DOHH2 (cell line): ENCODE results near the gene ASXL1.

ENCODE experiments used
- EZH2phosphoT487 ChIP-seq: fragments of 200-600 bp; sonication (generic); IDR thresholded peaks from 2 replicates; pipeline ENCODE4 v1.6.1; 2017; ENCODE audit warnings: borderline replicate concordance, mild to moderate bottlenecking, antibody characterized with exemption, low read length, moderate library complexity, mixed read lengths
- TF ChIP-seq, protein P1 (sequence below): fragments of 200-600 bp; sonication (generic); IDR thresholded peaks from one replicate; pipeline ENCODE4 v1.5.1; 2014; ENCODE audit warnings: antibody characterized with exemption, mild to moderate bottlenecking, low read depth, low read length; ENCODE audit not compliant: poor library complexity, severe bottlenecking

DNA sequence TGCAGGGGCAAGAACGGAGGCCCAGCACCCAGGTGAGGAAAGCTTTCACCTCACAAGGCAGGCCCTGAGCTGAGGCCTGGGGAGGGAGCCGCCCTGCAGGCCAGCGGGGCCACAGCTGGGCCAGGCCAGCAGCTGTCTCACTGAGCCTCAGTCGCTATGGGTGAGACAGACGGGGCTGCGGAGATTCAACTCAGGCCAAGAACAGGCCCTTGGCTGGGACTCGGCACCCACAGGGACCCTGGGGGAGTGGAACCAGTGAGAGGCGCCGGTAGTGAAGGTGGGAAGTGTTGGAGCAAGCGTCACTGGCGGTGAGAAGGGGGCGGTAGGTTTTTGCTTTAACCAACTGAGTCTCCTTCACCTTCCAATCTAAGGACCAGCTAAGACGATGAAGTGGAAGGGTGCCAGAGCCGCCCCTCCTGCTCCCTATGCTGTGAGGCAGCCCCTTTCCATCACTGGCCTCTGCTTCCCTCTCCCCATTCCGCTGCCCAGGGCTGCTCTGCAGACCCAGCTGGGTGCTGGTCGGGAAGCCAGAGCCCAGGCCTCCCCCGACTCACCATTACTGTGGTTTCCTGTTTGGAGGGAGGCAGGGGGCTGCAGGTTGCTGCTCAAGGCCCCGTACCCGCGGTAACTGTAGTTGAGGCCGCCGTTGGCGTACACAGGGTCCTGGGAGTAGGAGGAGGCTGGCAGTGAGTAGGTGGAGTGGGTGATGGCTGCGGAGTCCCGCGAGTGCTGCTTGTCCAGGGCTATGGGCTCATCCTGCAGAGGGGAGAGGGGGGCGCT is 93.7 kb downstream of the ASXL1 start:
- TF ChIP-seq, protein P1, sequence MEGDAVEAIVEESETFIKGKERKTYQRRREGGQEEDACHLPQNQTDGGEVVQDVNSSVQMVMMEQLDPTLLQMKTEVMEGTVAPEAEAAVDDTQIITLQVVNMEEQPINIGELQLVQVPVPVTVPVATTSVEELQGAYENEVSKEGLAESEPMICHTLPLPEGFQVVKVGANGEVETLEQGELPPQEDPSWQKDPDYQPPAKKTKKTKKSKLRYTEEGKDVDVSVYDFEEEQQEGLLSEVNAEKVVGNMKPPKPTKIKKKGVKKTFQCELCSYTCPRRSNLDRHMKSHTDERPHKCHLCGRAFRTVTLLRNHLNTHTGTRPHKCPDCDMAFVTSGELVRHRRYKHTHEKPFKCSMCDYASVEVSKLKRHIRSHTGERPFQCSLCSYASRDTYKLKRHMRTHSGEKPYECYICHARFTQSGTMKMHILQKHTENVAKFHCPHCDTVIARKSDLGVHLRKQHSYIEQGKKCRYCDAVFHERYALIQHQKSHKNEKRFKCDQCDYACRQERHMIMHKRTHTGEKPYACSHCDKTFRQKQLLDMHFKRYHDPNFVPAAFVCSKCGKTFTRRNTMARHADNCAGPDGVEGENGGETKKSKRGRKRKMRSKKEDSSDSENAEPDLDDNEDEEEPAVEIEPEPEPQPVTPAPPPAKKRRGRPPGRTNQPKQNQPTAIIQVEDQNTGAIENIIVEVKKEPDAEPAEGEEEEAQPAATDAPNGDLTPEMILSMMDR: no peak
- no peak for TF ChIP-seq EZH2phosphoT487
